HCT116 (cell line): ENCODE results near the gene FOXQ1. TPM values are rescaled to one million over a fixed set of nuclear protein-coding genes. Genes with fewer than 3 reads are reported as not detected.

Experiments
- ATAC-seq: fragments of 200-7000 bp; cut with Tn5 transposase; 2 replicates; pipeline ENCODE4 v1.9.1; 2020; ENCODE audit warnings: mild to moderate bottlenecking, moderate library complexity
- BruUV-seq: library from RNA; stranded (reverse); fragments of 400-500 nt; replicated peaks from 2 replicates; lab custom pipeline; 2021; lab: Mats Ljungman, UMichigan
- CTCF ChIA-PET: fragments of 300-600 bp; sonication (Branson Sonifier 250); formaldehyde crosslinking; loops from one replicate; lab custom pipeline; 2021; ENCODE audit warnings: antibody characterized with exemption; lab: Charles Lee
- POLR2A ChIA-PET: fragments of 300-600, 350-600 bp; sonication (Branson Sonifier 250); formaldehyde crosslinking; loops from one replicate; lab custom pipeline; 2021; ENCODE audit warnings: antibody characterized with exemption; lab: Charles Lee
- RAD21 ChIA-PET, 2 experiments: fragments of 300-600 bp; sonication (Branson Sonifier 250); formaldehyde crosslinking; loops; one replicate each; lab custom pipeline; 2023; ENCODE audit warnings: low total read pairs in 2 of 2; ENCODE audit not compliant: uncharacterized antibody in 2 of 2, unreplicated experiment in 2 of 2, low non-redundant PET in 1 of 2; lab: Charles Lee
- DNase-seq: peaks from one replicate; pipeline ENCODE4 v3.0.0-alpha.2; 2010; ENCODE audit warnings: low read depth, low spot score
- H2AFZ ChIP-seq: fragments of 200-600 bp; shearing (Covaris generic), sonication (generic); 2 replicates; pipeline ENCODE4 v1.6.1; 2017; ENCODE audit warnings: low read depth, mixed run types, mixed read lengths, antibody characterized with exemption, low read length; ENCODE audit not compliant: poor library complexity, severe bottlenecking
- H3K27ac ChIP-seq: 2 replicates; pipeline ENCODE4 v1.5.1; 2012; ENCODE audit warnings: low read depth, low read length
- H3K27me3 ChIP-seq: fragments of 200-600 bp; sonication (generic); 2 replicates; pipeline ENCODE4 v1.6.1; 2016; ENCODE audit warnings: mixed run types, low read length, mixed read lengths; ENCODE audit not compliant: insufficient read depth
- H3K36me3 ChIP-seq, 2 experiments: fragments of 200-500 bp in 1 of 2; fragments of 200-600 bp in 1 of 2; sonication (Bioruptor generic) in 1 of 2; sonication (generic) in 1 of 2; 2 replicates each; pipeline versions ENCODE4 v1.5.1 to v1.6.1; 2014 to 2016; ENCODE audit warnings: low read length in 2 of 2, inconsistent platforms in 1 of 2, mixed read lengths in 1 of 2, mixed run types in 1 of 2; ENCODE audit not compliant: insufficient read depth in 2 of 2, control insufficient read depth in 1 of 2
- H3K4me1 ChIP-seq, 2 experiments: fragments of 200-600 bp in 1 of 2; sonication (generic) in 1 of 2; 2 replicates each; pipeline versions ENCODE4 v1.5.1 to v1.6.1; 2012 to 2017; ENCODE audit warnings: low read length in 2 of 2, inconsistent platforms in 1 of 2, mild to moderate bottlenecking in 1 of 2, mixed read lengths in 1 of 2, mixed run types in 1 of 2, moderate library complexity in 1 of 2; ENCODE audit not compliant: insufficient read depth in 2 of 2, control insufficient read depth in 1 of 2
- H3K4me2 ChIP-seq: fragments of 200-600 bp; sonication (generic); 2 replicates; pipeline ENCODE4 v1.6.1; 2017; ENCODE audit warnings: mixed run types, low read length, mixed read lengths
- H3K4me3 ChIP-seq, 2 experiments: fragments of 200-600 bp in 1 of 2; sonication (generic) in 1 of 2; replicated peaks in 1 of 2; 2 replicates each; pipeline ENCODE4 v1.5.1; 2011 to 2016; ENCODE audit warnings: low read length in 2 of 2, control low read depth in 1 of 2, low read depth in 1 of 2, mild to moderate bottlenecking in 1 of 2, mixed read lengths in 1 of 2, mixed run types in 1 of 2
- H3K79me2 ChIP-seq: fragments of 200-600 bp; sonication (generic); 2 replicates; pipeline ENCODE4 v1.6.1; 2017; ENCODE audit warnings: mild to moderate bottlenecking, mixed run types, low read length, moderate library complexity, mixed read lengths; ENCODE audit not compliant: insufficient read depth
- H3K9ac ChIP-seq: fragments of 200-600 bp; sonication (generic); 2 replicates; pipeline ENCODE4 v1.6.1; 2016; ENCODE audit warnings: low read length, mixed read lengths
- H3K9me2 ChIP-seq: fragments of 200-600 bp; sonication (generic), shearing (Covaris generic); 2 replicates; pipeline ENCODE4 v1.6.1; 2017; ENCODE audit warnings: mixed run types, mild to moderate bottlenecking, moderate library complexity; ENCODE audit not compliant: insufficient read depth
- H3K9me3 ChIP-seq, 2 experiments: fragments of 200-500 bp in 1 of 2; fragments of 200-600 bp in 1 of 2; sonication (Bioruptor generic) in 1 of 2; sonication (generic) in 1 of 2; 2 replicates each; pipeline ENCODE4 v1.6.1; 2014 to 2017; ENCODE audit warnings: low read length in 2 of 2, mixed read lengths in 2 of 2, inconsistent platforms in 1 of 2, low read depth in 1 of 2, mild to moderate bottlenecking in 1 of 2, mixed run types in 1 of 2, moderate library complexity in 1 of 2; ENCODE audit not compliant: control insufficient read depth in 1 of 2, insufficient read depth in 1 of 2
- H4K20me1 ChIP-seq: fragments of 200-600 bp; sonication (generic), shearing (Covaris generic); 2 replicates; pipeline ENCODE4 v1.6.1; 2017; ENCODE audit warnings: mixed run types, mild to moderate bottlenecking, moderate library complexity; ENCODE audit not compliant: insufficient read depth
- ATF3 ChIP-seq: IDR thresholded peaks from 2 replicates; pipeline ENCODE4 v1.6.1; 2012
- CBX3 ChIP-seq: IDR thresholded peaks from 2 replicates; pipeline ENCODE4 v1.6.1; 2012; ENCODE audit warnings: low read depth
- ELF1 ChIP-seq: IDR thresholded peaks from 2 replicates; pipeline ENCODE4 v1.6.1; 2012; ENCODE audit warnings: low read depth, borderline replicate concordance
- EZH2 ChIP-seq: fragments of 200-600 bp; sonication (generic); IDR thresholded peaks from 2 replicates; pipeline ENCODE4 v1.6.1; 2017; ENCODE audit warnings: antibody characterized with exemption, mixed run types
- FOSL1 ChIP-seq: IDR thresholded peaks from 2 replicates; pipeline ENCODE4 v1.6.1; 2012; ENCODE audit warnings: low read depth
- MAX ChIP-seq: IDR thresholded peaks from 2 replicates; pipeline ENCODE4 v1.6.1; 2012
- RAD21 ChIP-seq: IDR thresholded peaks from 2 replicates; pipeline ENCODE4 v1.6.1; 2012; ENCODE audit warnings: low read depth, mild to moderate bottlenecking
- TCF7L2 ChIP-seq: IDR thresholded peaks from 2 replicates; pipeline ENCODE4 v1.7.0; 2011; ENCODE audit warnings: borderline replicate concordance, inconsistent platforms; ENCODE audit not compliant: insufficient read depth, insufficient read length; ENCODE audit errors: extremely low read depth
- ZBTB33 ChIP-seq: IDR thresholded peaks from 2 replicates; pipeline ENCODE4 v1.6.1; 2011; ENCODE audit warnings: mild to moderate bottlenecking, low read length, moderate library complexity; ENCODE audit not compliant: insufficient replicate concordance; ENCODE audit errors: extremely low read depth
- intact Hi-C: fragments of 100-400 bp; cut with micrococcal nuclease; formaldehyde crosslinking; loops from 2 replicates; pipeline ENCODE4 v1.10.0; 2022
- total RNA-seq: library from RNA; stranded (reverse); gene quantifications from one replicate; pipeline ENCODE4 v1.2.1, GENCODE V29; 2021; ENCODE audit not compliant: unreplicated experiment

Gene FOXQ1
- total RNA-seq, 1 experiment from 2014 or later: 0.42 TPM

- H4K20me1 ChIP-seq: no peaks in the 10 kb centered on the region
- no peak overlapping the region for H3K9ac ChIP-seq
- no TSS peak for BruUV-seq
- no peak overlapping the region for H3K27ac ChIP-seq
- H2AFZ ChIP-seq: peak overlapping the region; percentile 90
- ChIA-PET POLR2A (no interaction called here), RAD21 (no interaction called here), CTCF (no interaction called here)
- H3K27me3 ChIP-seq: no peaks in the 10 kb centered on the region; the same call in 1 of the 2 replicates
- H3K36me3 ChIP-seq: no peaks in the 10 kb centered on the region
- H3K79me2 ChIP-seq: no peaks in the 10 kb centered on the region
- H3K4me3 ChIP-seq: peak overlapping the region; percentile 27 to 54
- no peak; the same call in 1 of the 2 replicates for ATAC-seq
- peaks cover 11 to 28% of the 10 kb centered on the region in 2 experiments; a peak in 3 of 4 replicates for H3K4me1 ChIP-seq
- no peak for TF ChIP-seq RAD21
- TF ChIP-seq FOSL1: no peak
- TF ChIP-seq ELF1: no peak
- TF ChIP-seq ZBTB33: no peak
- TF ChIP-seq CBX3: no peak
- no peak for TF ChIP-seq MAX
- no peak for TF ChIP-seq EZH2
- no peak for TF ChIP-seq TCF7L2
- no peak for TF ChIP-seq ATF3
- no peak for DNase-seq
- intact Hi-C loops: no loop called here
- H3K9me2 ChIP-seq: no peaks in the 10 kb centered on the region
- no peaks in the 10 kb centered on the region for H3K9me3 ChIP-seq
- H3K4me2 ChIP-seq: peak overlapping the region; percentile 96
These were observed 240 bp downstream of the FOXQ1 start for GRCh38 chr6:1312203-1312472.
